GM23248 (cell line): ENCODE measurements around the gene APLP2. TPM values are rescaled to one million over a fixed set of nuclear protein-coding genes. Genes with fewer than 3 reads are reported as not detected.

Source experiments
- DNase-seq: peaks from one replicate; pipeline ENCODE4 v3.0.0-alpha.2; 2015
- H2AFZ ChIP-seq: fragments of 200-600 bp; sonication (generic); 2 replicates; pipeline ENCODE4 v1.6.1; 2016; ENCODE audit warnings: antibody characterized with exemption
- H3F3A ChIP-seq: fragments of 200-600 bp; sonication (generic); 2 replicates; pipeline ENCODE4 v1.6.1; 2016; ENCODE audit warnings: mild to moderate bottlenecking, antibody characterized with exemption, mixed run types; ENCODE audit not compliant: insufficient read depth
- H3K27ac ChIP-seq: fragments of 200-600 bp; sonication (generic); 2 replicates; pipeline ENCODE4 v1.5.1; 2016; ENCODE audit warnings: mild to moderate bottlenecking
- H3K27me3 ChIP-seq: fragments of 200-600 bp; sonication (generic); replicated peaks from 2 replicates; pipeline ENCODE4 v1.6.1; 2016; ENCODE audit warnings: mild to moderate bottlenecking; ENCODE audit not compliant: insufficient read depth
- H3K36me3 ChIP-seq: fragments of 200-600 bp; sonication (generic); 2 replicates; pipeline ENCODE4 v1.6.1; 2016; ENCODE audit warnings: low read depth, mild to moderate bottlenecking
- H3K4me1 ChIP-seq: fragments of 200-600 bp; sonication (generic); 2 replicates; pipeline ENCODE4 v1.6.1; 2016; ENCODE audit warnings: mild to moderate bottlenecking; ENCODE audit not compliant: insufficient read depth
- H3K4me2 ChIP-seq: fragments of 200-600 bp; sonication (generic); one replicate; pipeline ENCODE4 v1.6.1; 2016; ENCODE audit warnings: mild to moderate bottlenecking; ENCODE audit not compliant: unreplicated experiment
- H3K4me3 ChIP-seq: fragments of 200-600 bp; sonication (generic); 2 replicates; pipeline ENCODE4 v1.5.1; 2016; ENCODE audit warnings: mild to moderate bottlenecking
- H3K79me2 ChIP-seq: fragments of 200-600 bp; sonication (generic); 2 replicates; pipeline ENCODE4 v1.6.1; 2016; ENCODE audit warnings: mild to moderate bottlenecking; ENCODE audit not compliant: insufficient read depth
- H3K9ac ChIP-seq: fragments of 200-600 bp; sonication (generic); 2 replicates; pipeline ENCODE4 v1.6.1; 2016; ENCODE audit warnings: mild to moderate bottlenecking
- H3K9me2 ChIP-seq: fragments of 200-600 bp; sonication (generic); 2 replicates; pipeline ENCODE4 v1.6.1; 2016; ENCODE audit warnings: mixed run types, mild to moderate bottlenecking, moderate library complexity; ENCODE audit not compliant: insufficient read depth
- H3K9me3 ChIP-seq: fragments of 200-600 bp; sonication (generic); one replicate; pipeline ENCODE4 v1.6.1; 2017; ENCODE audit warnings: low read depth
- H4K20me1 ChIP-seq: fragments of 200-600 bp; sonication (generic); 2 replicates; pipeline ENCODE4 v1.6.0; 2016; ENCODE audit not compliant: insufficient read depth
- EZH2 ChIP-seq: fragments of 200-600 bp; sonication (generic); IDR thresholded peaks from 2 replicates; pipeline ENCODE4 v1.6.1; 2018; ENCODE audit warnings: antibody characterized with exemption, mild to moderate bottlenecking; ENCODE audit not compliant: insufficient read depth, poor library complexity, severe bottlenecking
- EZH2phosphoT487 ChIP-seq: fragments of 200-600 bp; sonication (generic); IDR thresholded peaks from 2 replicates; pipeline ENCODE4 v1.6.1; 2018; ENCODE audit warnings: antibody characterized with exemption, moderate library complexity, mild to moderate bottlenecking, low read depth; ENCODE audit not compliant: insufficient read depth
- WGBS, 2 experiments: methylation state at CpG; one replicate each; pipeline ENCODE4 v1.1.6; 2015 to 2017; ENCODE audit warnings: low lambda C conversion rate in 2 of 2, low coverage in 1 of 2; ENCODE audit errors: missing lambda C conversion rate in 2 of 2; 5-methylcytosine and 5-hydroxymethylcytosine counted together
- in situ Hi-C: fragments of 300-500 bp; cut with MboI; formaldehyde crosslinking; loops from 2 replicates; pipeline ENCODE4 v1.15.0; 2020
- polyA plus RNA-seq: library from polyadenylated mRNA; unstranded; fragments of >200 nt; fragmentation: Nextera tagmentation; extraction: Ambion mirVana; gene quantifications from 2 replicates; pipeline ENCODE4 v1.2.1, GENCODE V29; 2016
- total RNA-seq: library from RNA; depleted of rRNA; stranded (reverse); fragments of >200 nt; shearing (Covaris generic); gene quantifications from 2 replicates; pipeline ENCODE4 v1.2.3, GENCODE V29; 2014

APLP2 gene
- total and polyA plus RNA-seq, 2 experiments from 2014 or later = 377 to 390 TPM

- 95 to 100% methylated on average over 4 of the region's 4 CpGs for WGBS, 2 experiments
- Histone ChIP-seq H3K36me3 (peaks cover 49% of the 10 kb centered on the region), H3K9ac (no peak overlapping the region), H2AFZ (no peak overlapping the region), H3K4me2 (no peak overlapping the region), H3K79me2 (peaks cover 20% of the 10 kb centered on the region; the same call in 1 of the 2 replicates), H3K27ac (no peak overlapping the region), H4K20me1 (no peaks in the 10 kb centered on the region), H3K4me1 (peaks cover 12% of the 10 kb centered on the region), H3K4me3 (no peak overlapping the region), H3K9me3 (no peaks in the 10 kb centered on the region), H3K27me3 (no peaks in the 10 kb centered on the region), H3F3A (peaks cover 24% of the 10 kb centered on the region), H3K9me2 (no peaks in the 10 kb centered on the region)
- TF ChIP-seq EZH2phosphoT487 = no peak
- TF ChIP-seq EZH2 = no peak
- no peak for DNase-seq
- in situ Hi-C loops = no loop called here
These were observed 55.9 kb downstream of the APLP2 start for GRCh38 chr11:130125638-130126037.

DNA sequence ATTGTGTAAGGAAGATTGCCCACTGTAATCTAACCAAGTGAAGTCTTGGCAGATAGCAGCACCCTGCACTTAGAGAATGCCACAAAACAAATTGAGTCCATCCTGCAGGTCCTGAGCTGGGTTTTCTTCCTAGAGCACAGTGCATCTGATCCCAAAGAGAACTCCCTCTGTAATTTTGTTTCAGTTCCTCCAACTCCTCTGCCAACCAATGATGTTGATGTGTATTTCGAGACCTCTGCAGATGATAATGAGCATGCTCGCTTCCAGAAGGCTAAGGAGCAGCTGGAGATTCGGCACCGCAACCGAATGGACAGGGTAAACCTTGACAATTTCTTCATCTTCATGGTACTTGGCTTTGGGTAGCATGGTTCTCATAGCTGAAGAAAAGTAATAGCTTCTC is 56.8 kb downstream of the APLP2 start:
- TF ChIP-seq EZH2phosphoT487 (no peak), EZH2 (no peak)
- no peak for DNase-seq
- no peak overlapping the region for H3K4me3 ChIP-seq
- H3K27ac ChIP-seq = no peak overlapping the region
- peaks cover 49% of the 10 kb centered on the region for H3K36me3 ChIP-seq
- H2AFZ ChIP-seq = no peak overlapping the region
- H4K20me1 ChIP-seq = no peaks in the 10 kb centered on the region
- no peak overlapping the region for H3K4me2 ChIP-seq
- H3K27me3 ChIP-seq = no peaks in the 10 kb centered on the region
- in situ Hi-C loops = no loop called here
- no peaks in the 10 kb centered on the region for H3K9me3 ChIP-seq
- H3K9ac ChIP-seq = no peak overlapping the region
- H3F3A ChIP-seq = peaks cover 24% of the 10 kb centered on the region
- WGBS, 2 experiments = 96 to 98% methylated on average over 5 of the region's 5 CpGs
- H3K79me2 ChIP-seq = peaks cover 20% of the 10 kb centered on the region; the same call in 1 of the 2 replicates
- H3K4me1 ChIP-seq = peaks cover 12% of the 10 kb centered on the region
- no peaks in the 10 kb centered on the region for H3K9me2 ChIP-seq

DNA sequence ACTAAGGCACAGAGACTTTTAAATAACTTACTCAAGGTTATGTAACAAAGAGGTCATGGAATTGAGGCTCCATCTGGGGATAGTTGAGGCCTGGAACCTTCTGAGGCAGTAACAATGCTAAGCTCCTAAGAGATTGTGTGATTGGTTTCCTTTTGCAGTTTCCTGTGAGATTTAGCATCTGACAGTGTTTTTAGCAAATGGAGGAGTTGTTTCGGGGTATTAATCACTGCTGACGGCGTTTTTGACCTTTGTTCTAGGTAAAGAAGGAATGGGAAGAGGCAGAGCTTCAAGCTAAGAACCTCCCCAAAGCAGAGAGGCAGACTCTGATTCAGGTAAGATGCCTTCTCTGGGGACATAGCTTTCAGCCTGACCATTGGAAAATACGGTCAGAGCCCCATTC is 57.8 kb downstream of the APLP2 start:
- Histone ChIP-seq H3K9ac (no peak overlapping the region), H3K27me3 (no peaks in the 10 kb centered on the region), H3K9me3 (no peaks in the 10 kb centered on the region), H3F3A (peaks cover 27% of the 10 kb centered on the region), H3K79me2 (peaks cover 20% of the 10 kb centered on the region; the same call in 1 of the 2 replicates), H3K4me1 (peaks cover 12% of the 10 kb centered on the region), H2AFZ (no peak overlapping the region), H3K4me2 (no peak overlapping the region), H3K36me3 (peaks cover 49% of the 10 kb centered on the region), H3K9me2 (no peaks in the 10 kb centered on the region), H3K27ac (no peak overlapping the region), H4K20me1 (no peaks in the 10 kb centered on the region), H3K4me3 (no peak overlapping the region)
- WGBS, 2 experiments = 91 to 93% methylated on average over 4 of the region's 4 CpGs
- no peak for DNase-seq
- TF ChIP-seq EZH2 (no peak), EZH2phosphoT487 (no peak)
- in situ Hi-C loops = no loop called here

- no peak overlapping the region for H3K9ac ChIP-seq
- peaks cover 22% of the 10 kb centered on the region for H3F3A ChIP-seq
- H2AFZ ChIP-seq = no peak overlapping the region
- no peaks in the 10 kb centered on the region for H3K27me3 ChIP-seq
- H3K79me2 ChIP-seq = peaks cover 20% of the 10 kb centered on the region; the same call in 1 of the 2 replicates
- 100% methylated on average over 2 of the region's 2 CpGs for WGBS, 2 experiments
- in situ Hi-C loops = no loop called here
- no peak overlapping the region for H3K27ac ChIP-seq
- TF ChIP-seq EZH2 = no peak
- TF ChIP-seq EZH2phosphoT487 = no peak
- no peaks in the 10 kb centered on the region for H4K20me1 ChIP-seq
- no peaks in the 10 kb centered on the region for H3K9me2 ChIP-seq
- H3K4me2 ChIP-seq = no peak overlapping the region
- peaks cover 12% of the 10 kb centered on the region for H3K4me1 ChIP-seq
- no peak overlapping the region for H3K4me3 ChIP-seq
- H3K36me3 ChIP-seq = peaks cover 43% of the 10 kb centered on the region
- no peak for DNase-seq
- no peaks in the 10 kb centered on the region for H3K9me3 ChIP-seq
These were observed 58.9 kb downstream of the APLP2 start for GRCh38 chr11:130128626-130129025.
